Subcutaneous abdominal adipose tissue (tissue), 5 donors: Measurements from ENCODE around the gene STAMBP.

ENCODE experiments used
- H3K27ac ChIP-seq: one replicate; pipeline ENCODE4 v1.7.0; 2013; ENCODE audit warnings: low read depth, mild to moderate bottlenecking, inconsistent platforms, low read length, moderate library complexity
- H3K27me3 ChIP-seq, 5 donors: one replicate each; pipeline ENCODE4 v1.7.0; 2013; ENCODE audit warnings: low read length in 5 of 5, inconsistent platforms in 1 of 5; ENCODE audit not compliant: control insufficient read depth in 5 of 5, insufficient read depth in 4 of 5
- H3K36me3 ChIP-seq, 5 donors: one replicate each; pipeline ENCODE4 v1.7.0; 2013; ENCODE audit warnings: low read length in 5 of 5; ENCODE audit not compliant: control insufficient read depth in 5 of 5, insufficient read depth in 5 of 5
- H3K4me1 ChIP-seq, 5 donors: one replicate each; pipeline ENCODE4 v1.7.0; 2013; ENCODE audit warnings: low read length in 5 of 5, mild to moderate bottlenecking in 3 of 5, moderate library complexity in 1 of 5; ENCODE audit not compliant: control insufficient read depth in 5 of 5, insufficient read depth in 5 of 5
- H3K4me3 ChIP-seq, 5 donors: one replicate each; pipeline ENCODE4 v1.7.0; 2013; ENCODE audit warnings: low read length in 5 of 5, low read depth in 1 of 5
- H3K9ac ChIP-seq, 5 donors: one replicate each; pipeline ENCODE4 v1.7.0; 2013; ENCODE audit warnings: low read length in 5 of 5, mild to moderate bottlenecking in 4 of 5, moderate library complexity in 3 of 5
- H3K9me3 ChIP-seq, 5 donors: one replicate each; pipeline ENCODE4 v1.7.0; 2013; ENCODE audit warnings: low read length in 5 of 5; ENCODE audit not compliant: control insufficient read depth in 5 of 5
- donor health status: healthy.
- donor health status: healthy.
- donor health status: healthy.
- donor health status: healthy.
- donor health status: healthy.

The STAMBP gene

GRCh38 chr2:73822276-73822675, 6.5 kb upstream of the STAMBP start:
- peaks cover 0 to 8% (median 0%) of the 10 kb centered on the region in 5 donors for H3K27me3 ChIP-seq

GRCh38 chr2:73822991-73823390, 5.8 kb upstream of the STAMBP start:
- H3K4me1 ChIP-seq: peaks cover 0 to 9% (median 6%) of the 10 kb centered on the region in 5 donors
- no peaks in the 10 kb centered on the region for H3K9me3 ChIP-seq
- no peak overlapping the region for H3K27ac ChIP-seq
- peaks cover 0 to 5% (median 0%) of the 10 kb centered on the region in 5 donors for H3K27me3 ChIP-seq
- H3K4me3 ChIP-seq: no peak overlapping the region
- no peak overlapping the region for H3K9ac ChIP-seq
- no peaks in the 10 kb centered on the region for H3K36me3 ChIP-seq

More at GRCh38 chr2:73822276-73822675, 6.5 kb upstream of the STAMBP start:
- H3K9me3 ChIP-seq: no peaks in the 10 kb centered on the region
- no peak overlapping the region for H3K4me3 ChIP-seq
- H3K27ac ChIP-seq: no peak overlapping the region
- H3K36me3 ChIP-seq: no peaks in the 10 kb centered on the region
- no peak overlapping the region for H3K9ac ChIP-seq
- peaks cover 0 to 7% (median 4%) of the 10 kb centered on the region in 5 donors for H3K4me1 ChIP-seq

- H3K9ac ChIP-seq: no peak overlapping the region
- peaks cover 0 to 5% (median 0%) of the 10 kb centered on the region in 5 donors for H3K27me3 ChIP-seq
- H3K36me3 ChIP-seq: no peaks in the 10 kb centered on the region
- H3K4me3 ChIP-seq: no peak overlapping the region
- H3K4me1 ChIP-seq: peaks cover 0 to 13% (median 10%) of the 10 kb centered on the region in 5 donors
- no peaks in the 10 kb centered on the region for H3K9me3 ChIP-seq
- no peak overlapping the region for H3K27ac ChIP-seq
Measured at GRCh38 chr2:73823416-73823815, 5.3 kb upstream of the STAMBP start.

GRCh38 chr2:73823916-73824523, 4.7 kb upstream of the STAMBP start:
- Histone ChIP-seq H3K4me3 (no peak overlapping the region), H3K36me3 (no peaks in the 10 kb centered on the region), H3K9me3 (no peaks in the 10 kb centered on the region), H3K4me1 (peaks cover 0 to 16% (median 11%) of the 10 kb centered on the region in 5 donors), H3K9ac (no peak overlapping the region), H3K27ac (no peak overlapping the region), H3K27me3 (peaks cover 0 to 5% (median 0%) of the 10 kb centered on the region in 5 donors)

- Histone ChIP-seq H3K27ac (no peak overlapping the region), H3K4me3 (no peak overlapping the region), H3K9me3 (no peaks in the 10 kb centered on the region), H3K4me1 (peaks cover 0 to 27% (median 22%) of the 10 kb centered on the region in 5 donors), H3K36me3 (no peaks in the 10 kb centered on the region), H3K9ac (no peak overlapping the region), H3K27me3 (peaks cover 0 to 5% (median 0%) of the 10 kb centered on the region in 5 donors)
Measured at GRCh38 chr2:73825408-73825807, 3.4 kb upstream of the STAMBP start.

GRCh38 chr2:73827018-73827417, 1.7 kb upstream of the STAMBP start:
- peaks cover 0 to 27% (median 22%) of the 10 kb centered on the region in 5 donors for H3K4me1 ChIP-seq
- H3K4me3 ChIP-seq: no peak overlapping the region
- no peak overlapping the region for H3K9ac ChIP-seq
- no peak overlapping the region for H3K27ac ChIP-seq
- H3K9me3 ChIP-seq: no peaks in the 10 kb centered on the region
- H3K27me3 ChIP-seq: no peaks in the 10 kb centered on the region
- H3K36me3 ChIP-seq: peaks cover 0 to 6% (median 4%) of the 10 kb centered on the region in 5 donors

GRCh38 chr2:73827660-73828388, 937 bp upstream of the STAMBP start:
- Histone ChIP-seq H3K27ac (peak overlapping the region; percentile 93), H3K27me3 (no peaks in the 10 kb centered on the region), H3K9ac (peak overlapping the region in 1 of 5 donors; percentile 93), H3K36me3 (peaks cover 3 to 14% (median 5%) of the 10 kb centered on the region in 5 donors), H3K4me3 (peak overlapping the region; percentile 66 to 94 (median 87)), H3K4me1 (peaks cover 0 to 30% (median 22%) of the 10 kb centered on the region in 5 donors), H3K9me3 (no peaks in the 10 kb centered on the region)

GRCh38 chr2:73828389-73828817, 358 bp upstream of the STAMBP start:
- Histone ChIP-seq H3K27me3 (no peaks in the 10 kb centered on the region), H3K27ac (peak overlapping the region; percentile 93), H3K9me3 (no peaks in the 10 kb centered on the region), H3K4me1 (peaks cover 0 to 31% (median 22%) of the 10 kb centered on the region in 5 donors), H3K4me3 (peak overlapping the region; percentile 66 to 94 (median 87)), H3K9ac (peak overlapping the region in 4 of 5 donors; percentile 3 to 95 (median 93)), H3K36me3 (peaks cover 3 to 19% (median 5%) of the 10 kb centered on the region in 5 donors)

GRCh38 chr2:73830871-73831401, 2.2 kb downstream of the STAMBP start:
- H3K4me3 ChIP-seq: no peak overlapping the region

GRCh38 chr2:73832930-73833329, 4.2 kb downstream of the STAMBP start:
- H3K4me3 ChIP-seq: no peak overlapping the region
- no peak overlapping the region for H3K27ac ChIP-seq
- peaks cover 5 to 35% (median 14%) of the 10 kb centered on the region in 5 donors for H3K36me3 ChIP-seq

More at GRCh38 chr2:73830871-73831401, 2.2 kb downstream of the STAMBP start:
- Histone ChIP-seq H3K9ac (no peak overlapping the region), H3K27me3 (no peaks in the 10 kb centered on the region), H3K4me1 (peaks cover 0 to 25% (median 17%) of the 10 kb centered on the region in 5 donors), H3K27ac (no peak overlapping the region), H3K9me3 (no peaks in the 10 kb centered on the region), H3K36me3 (peaks cover 5 to 29% (median 14%) of the 10 kb centered on the region in 5 donors)

More at GRCh38 chr2:73832930-73833329, 4.2 kb downstream of the STAMBP start:
- peaks cover 0 to 24% (median 16%) of the 10 kb centered on the region in 5 donors for H3K4me1 ChIP-seq
- H3K9ac ChIP-seq: no peak overlapping the region
- H3K27me3 ChIP-seq: no peaks in the 10 kb centered on the region
- H3K9me3 ChIP-seq: no peaks in the 10 kb centered on the region
